HCT116 (cell line): Measurements from ENCODE around the gene NEURL1. TPM values are rescaled to one million over a fixed set of nuclear protein-coding genes. Genes with fewer than 3 reads are reported as not detected.

Experiments
- ATAC-seq: fragments of 200-7000 bp; cut with Tn5 transposase; 2 replicates; pipeline ENCODE4 v1.9.1; 2020; ENCODE audit warnings: mild to moderate bottlenecking, moderate library complexity
- BruUV-seq: library from RNA; stranded (reverse); fragments of 400-500 nt; replicated peaks from 2 replicates; lab custom pipeline; 2021; lab: Mats Ljungman, UMichigan
- CTCF ChIA-PET: fragments of 300-600 bp; sonication (Branson Sonifier 250); formaldehyde crosslinking; loops from one replicate; lab custom pipeline; 2021; ENCODE audit warnings: antibody characterized with exemption; lab: Charles Lee
- POLR2A ChIA-PET: fragments of 300-600, 350-600 bp; sonication (Branson Sonifier 250); formaldehyde crosslinking; loops from one replicate; lab custom pipeline; 2021; ENCODE audit warnings: antibody characterized with exemption; lab: Charles Lee
- RAD21 ChIA-PET, 2 experiments: fragments of 300-600 bp; sonication (Branson Sonifier 250); formaldehyde crosslinking; loops; one replicate each; lab custom pipeline; 2023; ENCODE audit warnings: low total read pairs in 2 of 2; ENCODE audit not compliant: uncharacterized antibody in 2 of 2, unreplicated experiment in 2 of 2, low non-redundant PET in 1 of 2; lab: Charles Lee
- DNase-seq: peaks from one replicate; pipeline ENCODE4 v3.0.0-alpha.2; 2010; ENCODE audit warnings: low read depth, low spot score
- H2AFZ ChIP-seq: fragments of 200-600 bp; shearing (Covaris generic), sonication (generic); 2 replicates; pipeline ENCODE4 v1.6.1; 2017; ENCODE audit warnings: low read depth, mixed run types, mixed read lengths, antibody characterized with exemption, low read length; ENCODE audit not compliant: poor library complexity, severe bottlenecking
- H3K27ac ChIP-seq: 2 replicates; pipeline ENCODE4 v1.5.1; 2012; ENCODE audit warnings: low read depth, low read length
- H3K27me3 ChIP-seq: fragments of 200-600 bp; sonication (generic); 2 replicates; pipeline ENCODE4 v1.6.1; 2016; ENCODE audit warnings: mixed run types, low read length, mixed read lengths; ENCODE audit not compliant: insufficient read depth
- H3K36me3 ChIP-seq, 2 experiments: fragments of 200-500 bp in 1 of 2; fragments of 200-600 bp in 1 of 2; sonication (Bioruptor generic) in 1 of 2; sonication (generic) in 1 of 2; 2 replicates each; pipeline versions ENCODE4 v1.5.1 to v1.6.1; 2014 to 2016; ENCODE audit warnings: low read length in 2 of 2, inconsistent platforms in 1 of 2, mixed read lengths in 1 of 2, mixed run types in 1 of 2; ENCODE audit not compliant: insufficient read depth in 2 of 2, control insufficient read depth in 1 of 2
- H3K4me1 ChIP-seq, 2 experiments: fragments of 200-600 bp in 1 of 2; sonication (generic) in 1 of 2; 2 replicates each; pipeline versions ENCODE4 v1.5.1 to v1.6.1; 2012 to 2017; ENCODE audit warnings: low read length in 2 of 2, inconsistent platforms in 1 of 2, mild to moderate bottlenecking in 1 of 2, mixed read lengths in 1 of 2, mixed run types in 1 of 2, moderate library complexity in 1 of 2; ENCODE audit not compliant: insufficient read depth in 2 of 2, control insufficient read depth in 1 of 2
- H3K4me2 ChIP-seq: fragments of 200-600 bp; sonication (generic); 2 replicates; pipeline ENCODE4 v1.6.1; 2017; ENCODE audit warnings: mixed run types, low read length, mixed read lengths
- H3K4me3 ChIP-seq, 2 experiments: fragments of 200-600 bp in 1 of 2; sonication (generic) in 1 of 2; replicated peaks in 1 of 2; 2 replicates each; pipeline ENCODE4 v1.5.1; 2011 to 2016; ENCODE audit warnings: low read length in 2 of 2, control low read depth in 1 of 2, low read depth in 1 of 2, mild to moderate bottlenecking in 1 of 2, mixed read lengths in 1 of 2, mixed run types in 1 of 2
- H3K79me2 ChIP-seq: fragments of 200-600 bp; sonication (generic); 2 replicates; pipeline ENCODE4 v1.6.1; 2017; ENCODE audit warnings: mild to moderate bottlenecking, mixed run types, low read length, moderate library complexity, mixed read lengths; ENCODE audit not compliant: insufficient read depth
- H3K9ac ChIP-seq: fragments of 200-600 bp; sonication (generic); 2 replicates; pipeline ENCODE4 v1.6.1; 2016; ENCODE audit warnings: low read length, mixed read lengths
- H3K9me2 ChIP-seq: fragments of 200-600 bp; sonication (generic), shearing (Covaris generic); 2 replicates; pipeline ENCODE4 v1.6.1; 2017; ENCODE audit warnings: mixed run types, mild to moderate bottlenecking, moderate library complexity; ENCODE audit not compliant: insufficient read depth
- H3K9me3 ChIP-seq, 2 experiments: fragments of 200-500 bp in 1 of 2; fragments of 200-600 bp in 1 of 2; sonication (Bioruptor generic) in 1 of 2; sonication (generic) in 1 of 2; 2 replicates each; pipeline ENCODE4 v1.6.1; 2014 to 2017; ENCODE audit warnings: low read length in 2 of 2, mixed read lengths in 2 of 2, inconsistent platforms in 1 of 2, low read depth in 1 of 2, mild to moderate bottlenecking in 1 of 2, mixed run types in 1 of 2, moderate library complexity in 1 of 2; ENCODE audit not compliant: control insufficient read depth in 1 of 2, insufficient read depth in 1 of 2
- H4K20me1 ChIP-seq: fragments of 200-600 bp; sonication (generic), shearing (Covaris generic); 2 replicates; pipeline ENCODE4 v1.6.1; 2017; ENCODE audit warnings: mixed run types, mild to moderate bottlenecking, moderate library complexity; ENCODE audit not compliant: insufficient read depth
- ELF1 ChIP-seq: IDR thresholded peaks from 2 replicates; pipeline ENCODE4 v1.6.1; 2012; ENCODE audit warnings: low read depth, borderline replicate concordance
- JUND ChIP-seq: IDR thresholded peaks from 2 replicates; pipeline ENCODE4 v1.6.1; 2012
- POLR2AphosphoS5 ChIP-seq: IDR thresholded peaks from 2 replicates; pipeline ENCODE4 v1.6.1; 2011; ENCODE audit warnings: mild to moderate bottlenecking, low read depth, low read length, moderate library complexity
- intact Hi-C: fragments of 100-400 bp; cut with micrococcal nuclease; formaldehyde crosslinking; loops from 2 replicates; pipeline ENCODE4 v1.10.0; 2022
- total RNA-seq: library from RNA; stranded (reverse); gene quantifications from one replicate; pipeline ENCODE4 v1.2.1, GENCODE V29; 2021; ENCODE audit not compliant: unreplicated experiment
- TF ChIP-seq, protein P1 (sequence below): IDR thresholded peaks from 2 replicates; pipeline ENCODE4 v1.6.1; 2012
- TF ChIP-seq, protein P2 (sequence below), 3 experiments: fragments of 200-600 bp in 1 of 3; sonication (generic) in 1 of 3; IDR thresholded peaks in 2 of 3; conservative IDR thresholded peaks in 1 of 3; 2 replicates each; pipeline ENCODE4 v1.5.1; 2012 to 2017; ENCODE audit warnings: low read depth in 2 of 3, low read length in 2 of 3, antibody characterized with exemption in 1 of 3, borderline replicate concordance in 1 of 3, control low read depth in 1 of 3, mild to moderate bottlenecking in 1 of 3, mixed read lengths in 1 of 3, mixed run types in 1 of 3, moderate library complexity in 1 of 3; ENCODE audit not compliant: insufficient read depth in 1 of 3
- TF ChIP-seq, protein P3 (sequence below): IDR thresholded peaks from 2 replicates; pipeline ENCODE4 v1.6.1; 2012; ENCODE audit warnings: low read depth
- TF ChIP-seq, protein P4 (sequence below): IDR thresholded peaks from 2 replicates; pipeline ENCODE4 v1.6.1; 2012

NEURL1 gene
- total RNA-seq, 1 experiment from 2014 or later: 1.4 TPM

DNA sequence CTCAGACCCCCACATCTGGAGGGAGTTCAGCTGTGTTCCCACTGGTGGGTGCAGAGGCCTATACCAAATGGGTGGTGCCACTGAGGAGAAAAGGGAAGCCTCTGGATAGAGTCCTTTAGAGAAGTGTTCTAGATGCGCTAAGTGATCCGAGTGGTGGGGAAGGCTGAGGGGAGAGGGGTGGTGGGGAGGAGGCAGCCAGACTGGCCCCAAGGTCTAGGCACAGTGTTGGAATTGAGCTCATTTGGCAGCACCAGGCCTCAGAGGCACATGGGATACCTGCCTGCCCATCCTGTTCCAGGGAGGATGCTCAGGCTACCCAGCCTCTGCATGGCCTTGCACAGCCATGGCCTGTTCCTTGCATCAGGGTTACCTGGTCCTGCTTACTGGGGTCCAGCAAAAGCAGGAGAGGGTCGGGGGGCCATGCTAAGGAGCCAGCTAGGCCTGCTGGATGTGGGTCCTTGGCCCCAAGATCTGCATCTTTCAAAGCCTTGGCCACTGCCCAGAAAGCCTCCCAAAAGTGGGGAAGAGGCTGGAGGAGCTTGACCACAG, 99.6 kb downstream of the NEURL1 start:
- TF ChIP-seq, protein P1, sequence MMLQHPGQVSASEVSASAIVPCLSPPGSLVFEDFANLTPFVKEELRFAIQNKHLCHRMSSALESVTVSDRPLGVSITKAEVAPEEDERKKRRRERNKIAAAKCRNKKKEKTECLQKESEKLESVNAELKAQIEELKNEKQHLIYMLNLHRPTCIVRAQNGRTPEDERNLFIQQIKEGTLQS: no peak
- TF ChIP-seq, protein P2, sequence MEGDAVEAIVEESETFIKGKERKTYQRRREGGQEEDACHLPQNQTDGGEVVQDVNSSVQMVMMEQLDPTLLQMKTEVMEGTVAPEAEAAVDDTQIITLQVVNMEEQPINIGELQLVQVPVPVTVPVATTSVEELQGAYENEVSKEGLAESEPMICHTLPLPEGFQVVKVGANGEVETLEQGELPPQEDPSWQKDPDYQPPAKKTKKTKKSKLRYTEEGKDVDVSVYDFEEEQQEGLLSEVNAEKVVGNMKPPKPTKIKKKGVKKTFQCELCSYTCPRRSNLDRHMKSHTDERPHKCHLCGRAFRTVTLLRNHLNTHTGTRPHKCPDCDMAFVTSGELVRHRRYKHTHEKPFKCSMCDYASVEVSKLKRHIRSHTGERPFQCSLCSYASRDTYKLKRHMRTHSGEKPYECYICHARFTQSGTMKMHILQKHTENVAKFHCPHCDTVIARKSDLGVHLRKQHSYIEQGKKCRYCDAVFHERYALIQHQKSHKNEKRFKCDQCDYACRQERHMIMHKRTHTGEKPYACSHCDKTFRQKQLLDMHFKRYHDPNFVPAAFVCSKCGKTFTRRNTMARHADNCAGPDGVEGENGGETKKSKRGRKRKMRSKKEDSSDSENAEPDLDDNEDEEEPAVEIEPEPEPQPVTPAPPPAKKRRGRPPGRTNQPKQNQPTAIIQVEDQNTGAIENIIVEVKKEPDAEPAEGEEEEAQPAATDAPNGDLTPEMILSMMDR (IDR thresholded peaks at IDR 0.05 in 2 of 3, conservative IDR thresholded peaks at IDR 0.05 in 1 of 3; ENCODE audit: borderline replicate concordance in 1 of 3, insufficient read depth in 1 of 3, low read depth in 2 of 3, low read length in 2 of 3): 0 out of 6 replicates have a peak, but pooled peaks of 1 of the 3 experiments have one; percentile 4
- TF ChIP-seq, protein P3, sequence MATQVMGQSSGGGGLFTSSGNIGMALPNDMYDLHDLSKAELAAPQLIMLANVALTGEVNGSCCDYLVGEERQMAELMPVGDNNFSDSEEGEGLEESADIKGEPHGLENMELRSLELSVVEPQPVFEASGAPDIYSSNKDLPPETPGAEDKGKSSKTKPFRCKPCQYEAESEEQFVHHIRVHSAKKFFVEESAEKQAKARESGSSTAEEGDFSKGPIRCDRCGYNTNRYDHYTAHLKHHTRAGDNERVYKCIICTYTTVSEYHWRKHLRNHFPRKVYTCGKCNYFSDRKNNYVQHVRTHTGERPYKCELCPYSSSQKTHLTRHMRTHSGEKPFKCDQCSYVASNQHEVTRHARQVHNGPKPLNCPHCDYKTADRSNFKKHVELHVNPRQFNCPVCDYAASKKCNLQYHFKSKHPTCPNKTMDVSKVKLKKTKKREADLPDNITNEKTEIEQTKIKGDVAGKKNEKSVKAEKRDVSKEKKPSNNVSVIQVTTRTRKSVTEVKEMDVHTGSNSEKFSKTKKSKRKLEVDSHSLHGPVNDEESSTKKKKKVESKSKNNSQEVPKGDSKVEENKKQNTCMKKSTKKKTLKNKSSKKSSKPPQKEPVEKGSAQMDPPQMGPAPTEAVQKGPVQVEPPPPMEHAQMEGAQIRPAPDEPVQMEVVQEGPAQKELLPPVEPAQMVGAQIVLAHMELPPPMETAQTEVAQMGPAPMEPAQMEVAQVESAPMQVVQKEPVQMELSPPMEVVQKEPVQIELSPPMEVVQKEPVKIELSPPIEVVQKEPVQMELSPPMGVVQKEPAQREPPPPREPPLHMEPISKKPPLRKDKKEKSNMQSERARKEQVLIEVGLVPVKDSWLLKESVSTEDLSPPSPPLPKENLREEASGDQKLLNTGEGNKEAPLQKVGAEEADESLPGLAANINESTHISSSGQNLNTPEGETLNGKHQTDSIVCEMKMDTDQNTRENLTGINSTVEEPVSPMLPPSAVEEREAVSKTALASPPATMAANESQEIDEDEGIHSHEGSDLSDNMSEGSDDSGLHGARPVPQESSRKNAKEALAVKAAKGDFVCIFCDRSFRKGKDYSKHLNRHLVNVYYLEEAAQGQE: no peak
- no peak for TF ChIP-seq POLR2AphosphoS5
- TF ChIP-seq, protein P4, sequence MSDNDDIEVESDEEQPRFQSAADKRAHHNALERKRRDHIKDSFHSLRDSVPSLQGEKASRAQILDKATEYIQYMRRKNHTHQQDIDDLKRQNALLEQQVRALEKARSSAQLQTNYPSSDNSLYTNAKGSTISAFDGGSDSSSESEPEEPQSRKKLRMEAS: no peak
- TF ChIP-seq ELF1: no peak
- TF ChIP-seq JUND: no peak
- DNase-seq (no peak), ATAC-seq (peak; percentile 13)
- CTCF ChIA-PET: interaction anchor here (0.6 to 2.4 kb wide), 17 partner anchors 10 to 295 kb away, joined by 3 to 13 read pairs (median 5); partner anchors contain the start of gene CALHM2
- Histone ChIP-seq H3K36me3 (no peaks in the 10 kb centered on the region), H2AFZ (no peak overlapping the region), H3K79me2 (no peaks in the 10 kb centered on the region), H3K27ac (no peak overlapping the region), H3K27me3 (no peaks in the 10 kb centered on the region), H3K9ac (no peak overlapping the region), H3K9me2 (no peaks in the 10 kb centered on the region), H3K4me1 (no peaks in the 10 kb centered on the region), H4K20me1 (no peaks in the 10 kb centered on the region), H3K4me3 (no peak overlapping the region), H3K9me3 (no peaks in the 10 kb centered on the region), H3K4me2 (no peak overlapping the region)
- intact Hi-C loops: loop anchor here (2.0 kb wide), 1 partner anchor 86 kb away; no protein-coding TSS in a partner anchor
- BruUV-seq: no TSS peak
- RAD21 ChIA-PET: interaction anchor here in 1 of 2 experiments (0.5 to 1.3 kb wide), 2 partner anchors 65 to 101 kb away, joined by 3 read pairs; no protein-coding TSS in a partner anchor
- POLR2A ChIA-PET: no interaction called here
